ENCODE measurements around the gene EGFR. TPM values are rescaled to one million over a fixed set of nuclear protein-coding genes. Genes with fewer than 3 reads are reported as not detected.

EGFR gene
- polyA plus RNA-seq, 1 of the 3 experiments (the other 2 are of a cell fraction), result 37.6 TPM

GRCh38 chr7:55233001-55233400 lies 214.2 kb downstream of the EGFR start:
- no peaks in the 10 kb centered on the region for H3K36me3 ChIP-seq (replicated peaks in 1 of 2; ENCODE audit: control insufficient read depth in 1 of 2, insufficient read depth in 2 of 2, low read length in 1 of 2)
- no peaks in the 10 kb centered on the region for H3K9me2 ChIP-seq
- H2AFZ ChIP-seq (ENCODE audit: low read depth), result no peak overlapping the region
- no peak overlapping the region for H3K4me2 ChIP-seq
- peaks cover 7% of the 10 kb centered on the region; the same call in 1 of the 2 replicates for H3K9me3 ChIP-seq
- no peak overlapping the region for H3K27ac ChIP-seq (ENCODE audit: low read depth in 2 of 2, low read length in 1 of 2)
- H3K4me1 ChIP-seq (ENCODE audit: control insufficient read depth in 1 of 2, insufficient read depth in 2 of 2, low read depth in 1 of 2, low read length in 1 of 2), result no peaks in the 10 kb centered on the region; a peak in 1 of 4 replicates
- no peaks in the 10 kb centered on the region for H3F3A ChIP-seq (replicated peaks; ENCODE audit: insufficient read depth)
- no peaks in the 10 kb centered on the region for H4K20me1 ChIP-seq (ENCODE audit: insufficient read depth)
- H3K9ac ChIP-seq, result no peak overlapping the region
- no peaks in the 10 kb centered on the region for H3K27me3 ChIP-seq (ENCODE audit: insufficient read depth)
- TF ChIP-seq CTCF (IDR thresholded peaks at IDR 0.05) (no peak), EP300 (IDR thresholded peaks at IDR 0.05; ENCODE audit: borderline replicate concordance in 1 of 2, low read depth in 1 of 2, low read length in 1 of 2) (no peak), EZH2phosphoT487 (IDR thresholded peaks at IDR 0.05; ENCODE audit: borderline replicate concordance, low read depth) (no peak), SMC3 (IDR thresholded peaks at IDR 0.05; ENCODE audit: low read depth, low read length) (no peak)
- DNase-seq, result no peak
- WGBS (ENCODE audit: low lambda C conversion rate), result 87% methylated on average over 7 of the region's 7 CpGs
- ChIA-PET CTCF (interaction anchor here (1.2 to 5.5 kb wide), 4 partner anchors 9 to 22 kb away, joined by 3 to 52 read pairs (median 6); no protein-coding TSS in a partner anchor), POLR2A (no interaction called here)
- no peak overlapping the region for H3K4me3 ChIP-seq (ENCODE audit: low read depth in 2 of 2, low read length in 1 of 2)
- no peaks in the 10 kb centered on the region for H3K79me2 ChIP-seq (ENCODE audit: insufficient read depth)

- Histone ChIP-seq H3K4me3 (ENCODE audit: low read depth in 2 of 2, low read length in 1 of 2) (no peak overlapping the region), H3F3A (replicated peaks; ENCODE audit: insufficient read depth) (no peaks in the 10 kb centered on the region), H2AFZ (ENCODE audit: low read depth) (no peak overlapping the region), H3K4me1 (ENCODE audit: control insufficient read depth in 1 of 2, insufficient read depth in 2 of 2, low read depth in 1 of 2, low read length in 1 of 2) (no peaks in the 10 kb centered on the region; a peak in 1 of 4 replicates), H4K20me1 (ENCODE audit: insufficient read depth) (no peaks in the 10 kb centered on the region), H3K9ac (no peak overlapping the region), H3K9me2 (no peaks in the 10 kb centered on the region), H3K27me3 (ENCODE audit: insufficient read depth) (no peaks in the 10 kb centered on the region), H3K79me2 (ENCODE audit: insufficient read depth) (no peaks in the 10 kb centered on the region), H3K36me3 (replicated peaks in 1 of 2; ENCODE audit: control insufficient read depth in 1 of 2, insufficient read depth in 2 of 2, low read length in 1 of 2) (no peaks in the 10 kb centered on the region), H3K4me2 (no peak overlapping the region), H3K9me3 (no peaks in the 10 kb centered on the region; the same call in 1 of the 2 replicates), H3K27ac (ENCODE audit: low read depth in 2 of 2, low read length in 1 of 2) (no peak overlapping the region)
- TF ChIP-seq FOXM1 (IDR thresholded peaks at IDR 0.05; ENCODE audit: low read depth) (no peak), USF2 (IDR thresholded peaks at IDR 0.05; ENCODE audit: borderline replicate concordance, low read depth, low read length) (no peak), MEF2A (IDR thresholded peaks at IDR 0.05; ENCODE audit: borderline replicate concordance, low read depth) (no peak), SIN3A (IDR thresholded peaks at IDR 0.05; ENCODE audit: borderline replicate concordance, low read depth, low read length) (no peak), IRF3 (IDR thresholded peaks at IDR 0.05; ENCODE audit: low read depth, low read length) (no peak)
- CTCF ChIA-PET, result interaction anchor here (1.0 to 5.5 kb wide), 3 partner anchors 11 to 21 kb away, joined by 3 to 52 read pairs (median 5); no protein-coding TSS in a partner anchor
- POLR2A ChIA-PET, result no interaction called here
- 84% methylated on average over 11 of the region's 11 CpGs for whole genome bisulfite sequencing (ENCODE audit: low lambda C conversion rate)
- no peak for DNase-seq
Measured at GRCh38 chr7:55234408-55234807, 215.6 kb downstream of the EGFR start.

Data from SK-N-SH (cell line).